CD4-positive, alpha-beta T cell treated with Interleukin-17A for 1 hour (primary cell): ENCODE results near the gene MAPK4.
"Not testable (repeated sequence)": the region's sequence is repeated elsewhere in the genome, so short reads cannot be mapped to it uniquely, and the experiment has no call there.

Source experiments
- DNase-seq: peaks from one replicate; pipeline ENCODE4 v3.0.0-alpha.2; 2020

Gene MAPK4

GRCh38 chr18:50559752-50560680 is at the start of gene MAPK4:
TSS of gene MAPK4 (plus strand) at chr18:50560087. CDS start at chr18:50663959, 103,872 bp downstream.
- no peak for DNase-seq

GRCh38 chr18:50517277-50517676 is 42.6 kb upstream of the MAPK4 start:
- not testable (repeated sequence) for DNase-seq

GRCh38 chr18:50518787-50519546 is 40.9 kb upstream of the MAPK4 start:
- no peak for DNase-seq

GRCh38 chr18:50523165-50523564 is 36.7 kb upstream of the MAPK4 start:
- DNase-seq: no peak

GRCh38 chr18:50527636-50528307 is 32.1 kb upstream of the MAPK4 start:
- DNase-seq: no peak

- no peak for DNase-seq
These were observed 31.1 kb upstream of the MAPK4 start for GRCh38 chr18:50528806-50529205.

- not testable (repeated sequence) for DNase-seq
These were observed 26.1 kb upstream of the MAPK4 start for GRCh38 chr18:50533822-50534221.

- not testable (repeated sequence) for DNase-seq
These were observed 15.4 kb upstream of the MAPK4 start for GRCh38 chr18:50544476-50544875.

GRCh38 chr18:50545936-50546335 is 14.0 kb upstream of the MAPK4 start:
- no peak for DNase-seq

GRCh38 chr18:50548160-50548559 is 11.7 kb upstream of the MAPK4 start:
- DNase-seq: no peak

GRCh38 chr18:50551651-50552050 is 8.2 kb upstream of the MAPK4 start:
- not testable (repeated sequence) for DNase-seq

GRCh38 chr18:50558157-50558556 is 1.7 kb upstream of the MAPK4 start:
- DNase-seq: no peak

GRCh38 chr18:50558948-50559751 is 737 bp upstream of the MAPK4 start:
- no peak for DNase-seq

- no peak for DNase-seq
These were observed 1.1 kb downstream of the MAPK4 start for GRCh38 chr18:50560681-50561629.

- DNase-seq: not testable (repeated sequence)
These were observed 2.4 kb downstream of the MAPK4 start for GRCh38 chr18:50562258-50562657.

- DNase-seq: no peak
These were observed 2.8 kb downstream of the MAPK4 start for GRCh38 chr18:50562686-50563085.

GRCh38 chr18:50563376-50563775 is 3.5 kb downstream of the MAPK4 start:
- no peak for DNase-seq

GRCh38 chr18:50569930-50570329 is 10.0 kb downstream of the MAPK4 start:
- no peak for DNase-seq

GRCh38 chr18:50571606-50572005 is 11.7 kb downstream of the MAPK4 start:
- DNase-seq: no peak

GRCh38 chr18:50573196-50573595 is 13.3 kb downstream of the MAPK4 start:
- DNase-seq: not testable (repeated sequence)

- DNase-seq: no peak
These were observed 13.8 kb downstream of the MAPK4 start for GRCh38 chr18:50573679-50574078.
